Tibial artery (tissue), 4 donors: ENCODE data around the gene KRCC1.

Experiments used
- DNase-seq, 2 donors: peaks; one replicate each; pipeline ENCODE4 v3.0.0-alpha.2; 2019
- H3K27ac ChIP-seq, 2 donors: fragments of 200-600 bp; sonication (generic) in 1 of 2; 1 replicate in 1 of 2; 2 replicates in 1 of 2; pipeline ENCODE4 v1.5.1; 2018 to 2019; ENCODE audit warnings: mild to moderate bottlenecking in 1 of 2
- H3K27me3 ChIP-seq, 2 donors: fragments of 200-600 bp; sonication (generic) in 1 of 2; one replicate each; pipeline versions ENCODE4 v1.5.1 to v1.6.0; 2016 to 2019
- H3K36me3 ChIP-seq, 3 donors: fragments of 200-600 bp; sonication (generic) in 2 of 3; one replicate each; pipeline ENCODE4 v1.5.1; 2016 to 2019; ENCODE audit warnings: mild to moderate bottlenecking in 2 of 3
- H3K4me1 ChIP-seq, 4 donors: fragments of 200-600 bp; sonication (generic) in 2 of 4; 1 replicate in 3 of 4; 2 replicates in 1 of 4; pipeline ENCODE4 v1.5.1; 2016 to 2019
- H3K4me3 ChIP-seq, 2 donors: fragments of 200-600 bp; sonication (generic) in 1 of 2; 1 replicate in 1 of 2; 2 replicates in 1 of 2; pipeline ENCODE4 v1.5.1; 2018 to 2019; ENCODE audit warnings: mild to moderate bottlenecking in 2 of 2
- H3K9me3 ChIP-seq, 3 donors: fragments of 200-600 bp; sonication (generic) in 1 of 3; one replicate each; pipeline ENCODE4 v1.5.1; 2016 to 2019
- intact Hi-C: fragments of 100-400 bp; cut with DNase I; formaldehyde crosslinking; loops from one replicate; pipeline ENCODE4 v1.15.0; 2023; ENCODE audit warnings: low total_unique reads
- TF ChIP-seq, protein P1 (sequence below), 2 experiments: fragments of 200-600 bp in 1 of 2; fragments of 450-650 bp in 1 of 2; IDR thresholded peaks; one replicate each; pipeline ENCODE4 v1.5.1; 2017 to 2019; ENCODE audit warnings: antibody characterized with exemption in 2 of 2, mild to moderate bottlenecking in 1 of 2, moderate library complexity in 1 of 2

Gene KRCC1

DNA sequence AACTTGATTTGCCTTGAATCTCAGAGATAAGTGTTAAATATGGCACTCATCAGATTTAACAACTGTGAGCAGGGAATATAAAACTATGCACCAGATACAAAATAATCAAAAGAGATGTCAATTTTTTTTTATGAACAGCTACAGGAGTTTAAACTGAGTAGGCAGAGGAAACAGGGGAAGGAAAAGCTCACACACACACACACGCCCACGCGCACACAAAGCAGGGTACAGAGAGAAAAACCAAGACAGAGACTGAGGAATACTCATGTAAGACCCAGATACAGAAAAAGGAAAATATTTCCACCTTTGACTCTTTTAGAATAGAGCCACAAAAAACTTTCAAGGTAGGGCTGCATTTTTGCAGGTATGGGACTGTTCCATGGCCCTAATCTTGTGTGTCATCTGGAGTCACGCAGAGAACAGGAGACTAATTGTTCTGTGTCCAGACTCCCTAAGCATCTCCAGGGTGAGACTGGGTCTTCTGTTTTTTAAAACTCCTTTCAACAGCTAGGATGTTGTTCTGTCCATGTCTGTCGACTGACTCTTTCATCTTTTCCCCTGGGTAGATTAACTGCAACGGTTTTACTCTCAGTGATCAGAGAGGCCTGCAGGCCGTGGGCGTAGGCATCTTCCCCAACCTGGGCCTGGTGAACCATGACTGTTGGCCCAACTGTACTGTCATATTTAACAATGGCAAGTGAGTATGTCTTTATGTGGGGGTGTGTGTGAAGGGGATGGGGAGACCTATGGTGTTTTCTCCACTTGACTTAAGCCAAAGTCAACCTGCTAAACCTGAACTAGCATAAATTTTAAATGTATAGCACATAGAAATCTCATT, 35.1 kb upstream of the KRCC1 start:
- Histone ChIP-seq H3K36me3 (no peaks in the 10 kb centered on the region), H3K9me3 (no peaks in the 10 kb centered on the region), H3K27ac (no peak overlapping the region), H3K4me3 (no peak overlapping the region), H3K4me1 (no peaks in the 10 kb centered on the region), H3K27me3 (no peaks in the 10 kb centered on the region)
- intact Hi-C loops, result no loop called here
- DNase-seq, result no peak
- TF ChIP-seq, protein P1, sequence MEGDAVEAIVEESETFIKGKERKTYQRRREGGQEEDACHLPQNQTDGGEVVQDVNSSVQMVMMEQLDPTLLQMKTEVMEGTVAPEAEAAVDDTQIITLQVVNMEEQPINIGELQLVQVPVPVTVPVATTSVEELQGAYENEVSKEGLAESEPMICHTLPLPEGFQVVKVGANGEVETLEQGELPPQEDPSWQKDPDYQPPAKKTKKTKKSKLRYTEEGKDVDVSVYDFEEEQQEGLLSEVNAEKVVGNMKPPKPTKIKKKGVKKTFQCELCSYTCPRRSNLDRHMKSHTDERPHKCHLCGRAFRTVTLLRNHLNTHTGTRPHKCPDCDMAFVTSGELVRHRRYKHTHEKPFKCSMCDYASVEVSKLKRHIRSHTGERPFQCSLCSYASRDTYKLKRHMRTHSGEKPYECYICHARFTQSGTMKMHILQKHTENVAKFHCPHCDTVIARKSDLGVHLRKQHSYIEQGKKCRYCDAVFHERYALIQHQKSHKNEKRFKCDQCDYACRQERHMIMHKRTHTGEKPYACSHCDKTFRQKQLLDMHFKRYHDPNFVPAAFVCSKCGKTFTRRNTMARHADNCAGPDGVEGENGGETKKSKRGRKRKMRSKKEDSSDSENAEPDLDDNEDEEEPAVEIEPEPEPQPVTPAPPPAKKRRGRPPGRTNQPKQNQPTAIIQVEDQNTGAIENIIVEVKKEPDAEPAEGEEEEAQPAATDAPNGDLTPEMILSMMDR (IDR thresholded peaks at IDR 0.05), result no peak

DNA sequence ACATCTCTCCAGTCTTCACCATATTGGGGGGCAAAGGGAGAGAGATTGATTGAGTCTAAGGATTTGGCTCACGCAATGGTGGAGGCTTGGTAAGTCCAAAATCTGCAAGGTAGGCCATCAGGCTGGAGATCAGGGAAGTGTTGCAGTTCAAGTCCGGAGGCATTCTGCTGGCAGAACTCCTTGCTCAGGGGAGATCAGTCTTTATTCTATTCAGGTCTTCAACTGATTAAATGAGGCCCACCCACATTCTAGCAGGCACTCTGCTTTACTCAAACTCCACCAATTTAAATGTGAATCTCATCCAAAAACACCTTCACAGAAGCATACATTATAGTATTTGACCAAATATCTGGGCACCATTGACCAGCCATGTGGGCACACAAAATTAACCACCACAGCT, 33.4 kb upstream of the KRCC1 start:
- Histone ChIP-seq H3K4me1 (no peaks in the 10 kb centered on the region), H3K36me3 (no peaks in the 10 kb centered on the region), H3K27me3 (no peaks in the 10 kb centered on the region), H3K9me3 (no peaks in the 10 kb centered on the region), H3K4me3 (no peak overlapping the region), H3K27ac (no peak overlapping the region)
- DNase-seq, result no peak
- intact Hi-C loops, result no loop called here
- TF ChIP-seq, protein P1 (IDR thresholded peaks at IDR 0.05), result no peak

DNA sequence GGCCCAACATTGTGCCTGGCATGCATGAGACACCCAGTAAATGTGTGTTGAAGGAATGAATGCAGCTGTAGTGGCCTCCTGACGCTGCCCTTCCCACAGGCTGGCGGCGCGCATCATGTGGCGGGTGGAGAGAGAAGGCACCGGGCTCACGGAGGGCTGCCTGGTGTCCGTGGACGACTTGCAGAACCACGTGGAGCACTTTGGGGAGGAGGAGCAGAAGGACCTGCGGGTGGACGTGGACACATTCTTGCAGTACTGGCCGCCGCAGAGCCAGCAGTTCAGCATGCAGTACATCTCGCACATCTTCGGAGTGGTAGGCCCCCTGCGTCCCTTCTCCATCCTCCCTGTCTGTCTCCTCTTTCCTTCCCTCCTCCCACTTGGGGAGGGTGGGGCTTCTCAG, 32.2 kb upstream of the KRCC1 start:
- H3K9me3 ChIP-seq, result no peaks in the 10 kb centered on the region
- TF ChIP-seq, protein P1 (IDR thresholded peaks at IDR 0.05), result no peak
- H3K36me3 ChIP-seq, result no peaks in the 10 kb centered on the region
- DNase-seq, result no peak
- intact Hi-C loops, result no loop called here
- no peak overlapping the region for H3K4me3 ChIP-seq
- no peaks in the 10 kb centered on the region for H3K27me3 ChIP-seq
- no peaks in the 10 kb centered on the region for H3K4me1 ChIP-seq
- no peak overlapping the region for H3K27ac ChIP-seq

DNA sequence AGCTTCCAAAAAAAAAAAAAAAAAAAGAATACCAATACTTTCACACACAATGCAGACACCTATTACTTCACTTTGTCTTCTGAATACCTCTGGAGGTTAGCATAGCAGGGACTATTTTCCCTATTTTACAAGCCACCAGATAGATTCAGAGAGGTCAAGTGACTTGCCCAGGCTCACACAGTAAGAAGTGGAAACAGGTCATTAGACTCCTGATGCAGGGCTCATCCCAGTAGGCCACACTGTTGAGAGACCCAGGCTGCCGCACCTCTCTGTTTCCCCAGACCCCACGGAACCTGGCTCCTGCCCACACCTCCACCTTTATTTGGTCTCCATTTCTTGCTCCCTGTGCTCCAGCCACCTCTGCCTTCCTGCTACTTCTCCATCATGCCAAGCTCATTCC, 31.5 kb upstream of the KRCC1 start:
- no peaks in the 10 kb centered on the region for H3K4me1 ChIP-seq
- no peaks in the 10 kb centered on the region for H3K36me3 ChIP-seq
- no peak for DNase-seq
- no peak overlapping the region for H3K27ac ChIP-seq
- no peaks in the 10 kb centered on the region for H3K27me3 ChIP-seq
- intact Hi-C loops, result no loop called here
- TF ChIP-seq, protein P1 (IDR thresholded peaks at IDR 0.05), result no peak
- no peak overlapping the region for H3K4me3 ChIP-seq
- no peaks in the 10 kb centered on the region for H3K9me3 ChIP-seq

DNA sequence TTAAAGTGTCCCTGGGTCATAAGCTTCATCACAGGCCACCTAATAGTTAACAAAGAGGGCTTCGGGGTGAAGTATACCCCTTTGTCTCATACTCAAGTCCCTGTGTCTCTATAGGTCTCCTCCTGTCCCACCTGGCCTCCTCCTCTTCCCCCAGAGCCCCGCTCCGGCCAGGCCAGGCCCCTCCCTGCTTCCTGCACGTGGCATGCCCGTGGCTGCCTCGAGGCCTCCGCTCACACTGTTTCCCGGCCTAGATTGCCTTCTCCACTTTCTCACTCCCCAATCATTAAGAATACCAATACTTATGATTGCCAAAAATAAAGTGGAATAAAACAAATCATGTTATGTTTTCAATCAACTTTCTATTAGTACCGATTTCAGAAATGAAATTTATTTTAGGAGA, 30.8 kb upstream of the KRCC1 start:
- intact Hi-C loops, result no loop called here
- TF ChIP-seq, protein P1 (IDR thresholded peaks at IDR 0.05), result no peak
- H3K9me3 ChIP-seq, result no peaks in the 10 kb centered on the region
- DNase-seq, result no peak
- H3K27ac ChIP-seq, result no peak overlapping the region
- no peak overlapping the region for H3K4me3 ChIP-seq
- H3K4me1 ChIP-seq, result no peaks in the 10 kb centered on the region
- no peaks in the 10 kb centered on the region for H3K36me3 ChIP-seq
- H3K27me3 ChIP-seq, result no peaks in the 10 kb centered on the region
